ENCODE measurements around the gene RPS27. TPM values are rescaled to one million over a fixed set of nuclear protein-coding genes. Genes with fewer than 3 reads are reported as not detected.

RPS27 gene
- total RNA-seq = 828 TPM

DNA sequence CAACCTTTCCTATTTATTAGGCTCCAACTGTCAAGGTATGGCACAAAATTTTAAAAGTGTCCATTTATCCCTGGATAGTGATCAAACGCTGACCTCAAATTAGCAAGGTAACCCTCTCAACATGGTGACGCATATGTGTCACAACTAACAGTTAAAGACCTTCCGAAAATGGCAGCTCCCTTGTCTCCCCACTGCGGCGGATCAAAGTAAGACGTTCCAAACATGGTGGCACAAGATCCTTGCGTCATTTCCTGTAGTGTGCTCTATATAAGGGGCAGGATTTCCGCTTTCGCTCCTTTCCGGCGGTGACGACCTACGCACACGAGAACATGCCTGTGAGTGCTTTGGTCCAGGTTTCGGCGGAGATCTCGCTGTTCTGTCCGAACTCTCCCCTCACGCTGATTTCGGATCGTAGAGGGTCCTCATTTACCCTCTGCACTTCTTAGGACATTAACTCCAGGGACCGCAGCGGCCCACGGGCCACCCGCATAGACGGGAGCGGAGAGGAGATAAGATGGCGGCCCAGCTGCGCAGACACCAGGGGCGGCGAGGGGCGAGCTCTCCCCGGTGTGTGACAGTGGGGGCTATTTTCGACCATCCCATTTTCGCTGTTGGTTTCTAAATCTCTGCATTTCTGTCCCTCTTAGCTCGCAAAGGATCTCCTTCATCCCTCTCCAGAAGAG is at the start of gene RPS27:
Gene RPS27, plus strand, starts transcription at position 295 of the 683 bp plus-strand sequence. Its CDS starts 35 bp downstream, at position 330.

DNA sequence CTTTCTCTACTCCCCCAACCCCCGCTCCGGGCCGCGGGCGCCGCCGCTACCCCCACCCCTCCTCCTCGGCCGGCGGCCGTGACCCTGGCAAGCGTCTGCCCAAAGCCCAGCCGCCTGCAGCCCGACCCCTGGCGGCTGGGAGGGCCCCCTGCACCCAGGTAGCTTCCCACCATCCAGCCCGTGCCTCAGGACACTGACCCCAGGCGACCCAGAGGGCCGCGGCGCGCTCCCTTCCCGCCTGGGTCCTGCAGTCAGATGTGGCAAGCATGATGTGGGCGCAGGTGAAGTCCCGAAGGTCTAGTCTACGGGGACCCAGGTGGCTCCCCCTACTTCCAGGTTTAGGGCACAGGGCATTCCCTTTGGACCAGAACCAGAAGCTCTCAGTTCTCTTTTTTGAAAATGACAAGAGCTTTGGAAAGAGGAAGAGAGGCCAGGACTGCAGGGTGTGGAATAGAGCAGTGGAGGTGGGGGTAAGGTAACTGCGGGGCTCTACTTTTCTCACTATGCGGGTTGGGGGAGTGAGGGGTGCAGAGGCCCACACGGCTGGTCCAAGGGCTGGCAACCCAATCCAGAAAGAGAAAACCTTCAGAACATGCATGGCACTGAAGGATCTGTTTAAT is 43.8 kb upstream of the RPS27 start, which contains the start of gene DENND4B:
Gene DENND4B, minus strand, starts transcription at position 97 of the 620 bp plus-strand sequence. CDS start 2,344 bp downstream, outside the sequence.

DNA sequence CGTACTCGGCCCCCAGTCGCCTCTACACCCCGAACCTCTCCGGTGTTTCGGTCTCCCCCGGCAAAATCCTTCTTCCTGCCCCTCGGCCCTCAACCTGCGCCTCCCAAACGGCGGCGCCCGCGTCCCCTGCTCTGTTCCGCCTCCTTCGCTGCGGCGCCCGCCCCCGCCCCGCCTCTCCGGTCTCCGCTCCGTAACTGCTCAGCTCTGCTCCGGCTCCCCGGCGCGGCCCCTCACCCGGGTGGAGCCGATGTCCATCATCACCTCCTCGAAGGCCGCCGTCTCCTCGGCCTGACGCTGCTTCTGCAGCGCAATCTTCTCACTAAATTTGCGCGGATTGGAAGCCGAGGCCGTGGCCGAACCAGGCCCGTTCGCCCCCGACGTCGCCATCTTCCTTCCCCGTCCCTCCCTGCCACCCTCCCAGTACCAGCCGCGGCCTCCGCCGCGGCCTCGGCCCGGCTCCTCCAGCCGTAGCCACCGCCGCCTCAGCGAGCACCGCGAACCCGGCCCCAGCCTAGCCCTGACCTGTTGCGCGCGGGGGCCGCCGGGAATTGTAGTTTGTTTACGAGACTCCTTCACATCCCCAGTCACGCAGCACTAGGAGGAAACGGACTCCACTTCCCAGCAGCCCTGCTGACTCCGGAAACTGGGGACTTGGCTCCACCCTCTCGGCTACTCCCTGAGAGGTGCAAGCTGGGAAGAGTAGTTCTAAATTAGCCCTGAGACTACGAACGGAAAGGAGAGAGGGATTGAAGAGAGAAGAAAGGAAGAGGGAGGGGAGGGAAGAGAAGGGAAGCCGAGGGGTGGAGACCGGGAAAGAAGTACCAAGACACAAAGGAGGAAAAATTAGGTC is 32.2 kb upstream of the RPS27 start, which contains the start of gene CRTC2:
Gene CRTC2, minus strand, starts transcription at position 502 of the 850 bp plus-strand sequence. Its CDS starts 115 bp downstream, at position 387.

DNA sequence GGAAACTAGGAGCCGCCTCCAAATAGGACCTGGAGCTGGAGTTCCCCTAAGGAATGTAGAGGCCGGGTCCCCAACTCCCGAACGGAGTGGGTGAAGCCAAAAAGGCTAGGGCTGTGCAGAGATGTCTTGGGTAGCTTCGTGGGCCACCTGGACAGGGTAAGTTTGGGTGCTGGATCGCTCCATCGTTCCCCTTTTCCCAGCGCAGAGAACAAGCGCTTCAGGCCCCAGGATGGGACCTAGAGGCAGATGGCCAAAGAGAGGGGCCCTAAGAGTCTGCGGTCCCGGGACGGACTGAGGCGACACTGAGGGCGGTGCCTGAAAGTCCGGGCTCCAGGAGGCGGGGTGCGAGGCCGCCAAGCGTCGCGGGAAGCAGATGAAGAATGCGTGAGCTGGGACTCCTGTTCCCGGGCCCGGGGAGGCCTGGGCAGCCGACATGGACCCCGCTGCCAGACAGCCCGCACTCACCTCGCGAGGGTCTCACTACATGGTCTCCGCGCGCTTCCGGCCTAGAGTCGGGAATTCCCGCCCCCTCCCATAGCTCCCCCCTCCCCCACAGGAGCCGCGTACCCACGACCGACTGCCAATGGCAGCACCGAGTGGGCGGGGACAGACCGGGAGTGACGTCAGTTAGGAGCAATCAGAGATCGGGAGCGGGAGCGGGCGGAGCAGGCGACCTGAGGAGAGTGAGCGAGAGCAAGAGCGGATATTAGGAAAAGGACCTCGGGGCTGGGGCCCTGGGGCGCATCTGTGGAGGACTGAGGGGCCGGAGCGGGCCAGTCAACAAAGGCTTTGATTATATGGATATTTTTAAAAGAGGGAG is 27.3 kb upstream of the RPS27 start, which contains the start of gene SLC39A1:
Gene SLC39A1, minus strand, starts transcription at position 508 of the 820 bp plus-strand sequence. CDS start 822 bp downstream, outside the sequence.

DNA sequence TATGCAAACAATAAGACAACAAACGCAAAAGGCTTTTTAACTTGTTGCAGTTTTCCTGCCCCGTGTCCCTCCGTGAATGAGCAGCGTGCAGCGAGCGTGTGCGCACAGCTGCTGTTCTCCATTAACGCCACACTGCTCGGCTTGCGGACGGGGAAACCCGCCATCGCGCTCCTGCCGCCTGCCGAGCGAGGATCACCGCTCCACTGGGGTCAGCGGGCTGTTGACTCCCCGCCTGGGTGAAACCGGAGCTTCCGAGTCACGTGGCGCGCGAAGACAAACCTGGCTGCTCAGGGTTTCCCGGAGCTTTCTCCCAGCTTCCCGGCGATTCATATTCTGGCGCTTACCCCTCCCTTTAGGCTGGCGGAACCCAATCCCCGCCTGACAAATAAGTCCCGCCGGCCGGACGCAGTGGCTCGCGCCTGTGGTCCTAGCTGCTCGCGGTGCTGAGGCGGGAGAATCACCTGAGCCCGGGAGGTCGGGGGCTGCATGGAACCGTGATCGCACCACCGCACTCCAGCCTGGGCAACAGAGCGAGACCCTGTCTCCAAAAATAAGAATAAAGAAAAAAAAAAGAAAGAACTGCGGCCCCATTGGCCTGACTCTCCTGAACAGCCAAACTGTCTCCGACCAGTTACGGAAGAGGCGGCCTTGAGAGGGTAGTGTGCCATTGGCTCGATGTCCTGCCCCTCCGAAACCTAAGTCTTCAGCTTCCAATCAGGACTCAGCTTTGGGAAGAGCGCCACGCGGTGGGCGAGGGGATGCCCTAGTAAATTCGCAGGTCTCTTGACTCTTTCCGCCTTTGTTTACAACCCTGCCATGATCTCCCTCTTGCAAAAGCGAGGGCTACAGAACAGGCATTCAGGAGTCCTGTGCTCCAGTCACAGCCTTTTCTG is 23.2 kb upstream of the RPS27 start, which contains the start of gene CREB3L4:
Gene CREB3L4, plus strand, starts transcription at position 796 of the 893 bp plus-strand sequence. CDS start 624 bp downstream, outside the sequence.

DNA sequence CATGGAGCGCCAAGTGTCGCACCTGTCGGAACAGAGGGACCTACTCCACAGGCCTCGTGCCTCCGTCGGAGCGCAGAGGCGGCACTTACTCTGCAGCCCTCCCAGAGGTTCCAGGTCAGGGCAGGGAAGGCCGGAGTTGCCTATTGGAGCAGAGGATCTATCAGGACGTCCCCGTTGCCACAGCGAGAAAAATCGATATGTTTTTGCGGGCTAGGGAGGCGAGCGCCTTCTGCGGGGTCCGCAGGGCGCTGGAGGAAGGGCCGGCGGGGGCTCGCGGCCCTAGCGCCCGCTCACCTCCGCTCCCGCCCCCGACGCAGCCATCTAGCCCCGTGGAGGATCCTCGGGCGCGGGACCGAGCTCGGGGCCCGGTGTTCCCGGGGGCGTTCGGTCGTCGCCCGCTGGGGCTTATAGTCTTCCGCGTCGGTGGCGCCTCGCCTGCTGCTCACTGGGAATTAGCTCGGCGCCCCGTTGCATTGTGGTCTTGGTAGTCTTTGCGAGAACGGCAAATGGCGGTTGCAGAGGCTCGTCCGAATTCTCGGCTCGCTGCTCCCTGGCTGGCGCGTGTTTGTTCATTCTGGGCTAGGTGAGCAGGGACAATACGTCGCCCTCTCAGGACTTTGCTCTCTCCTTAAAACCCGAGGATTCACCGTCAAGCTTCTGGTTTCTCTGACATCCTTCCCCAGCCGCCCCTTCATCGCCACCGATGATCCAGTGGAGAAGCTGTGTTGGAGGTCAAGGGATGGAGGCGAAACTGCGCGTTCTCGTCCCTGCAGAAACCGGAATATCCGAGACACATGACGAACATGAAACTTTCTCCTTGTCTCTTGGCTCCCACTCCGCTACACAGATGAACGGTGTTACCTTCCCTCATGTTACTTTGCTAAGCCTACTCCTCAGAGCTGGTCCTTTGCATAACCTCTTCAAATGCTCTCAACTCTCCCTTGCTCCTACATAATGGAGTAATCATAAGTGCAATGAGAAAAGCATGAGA is 13.0 kb upstream of the RPS27 start, which contains the start of gene JTB:
Gene JTB, minus strand, starts transcription at position 425 of the 991 bp plus-strand sequence. Its CDS starts 422 bp downstream, at position 3.

DNA sequence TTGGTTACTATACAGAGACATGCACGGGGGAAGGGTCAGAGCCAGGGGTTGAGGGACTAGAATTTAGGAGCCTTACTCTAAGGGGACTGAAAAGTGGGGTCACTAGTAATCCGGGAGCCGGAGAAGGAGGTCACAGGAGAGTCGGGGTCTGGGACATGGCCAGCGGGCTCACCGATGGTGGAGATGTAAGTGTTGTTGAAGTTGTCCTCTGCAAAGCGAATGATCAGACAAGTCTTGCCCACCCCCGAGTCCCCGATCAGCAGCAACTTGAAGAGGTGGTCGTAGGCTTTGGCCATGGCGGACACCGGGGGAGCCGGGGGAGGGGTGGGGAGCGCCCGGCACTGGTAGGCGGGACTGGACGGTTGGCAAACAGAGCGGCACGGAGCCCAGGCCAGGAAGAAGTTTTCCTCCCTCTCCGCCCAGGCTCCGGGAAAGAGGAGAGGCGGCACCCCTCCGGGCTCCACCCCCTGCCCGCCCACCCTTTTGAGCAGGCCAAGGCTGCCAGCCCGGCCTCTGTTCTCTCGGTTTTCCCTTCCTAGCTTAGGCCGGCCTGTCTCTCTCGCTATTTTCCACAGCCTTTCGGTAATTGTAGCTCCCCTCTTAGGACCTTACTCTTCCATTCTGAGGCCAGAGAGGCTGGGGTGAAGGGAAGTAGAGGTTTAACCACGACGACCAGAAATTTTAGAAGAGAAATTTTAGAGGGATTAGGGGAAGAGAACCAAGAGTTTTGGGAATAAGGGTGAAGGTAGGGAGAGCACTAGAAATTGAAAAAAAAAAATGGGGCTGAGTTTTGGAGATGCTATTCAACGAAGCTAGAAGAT is 4.4 kb upstream of the RPS27 start, which contains the start of gene RAB13:
Gene RAB13, minus strand, starts transcription at position 399 of the 821 bp plus-strand sequence. Its CDS starts 103 bp downstream, at position 296.

Other genes with a start within 250 kb of the RPS27 start
- 16.4 TPM for gene SLC27A3, start 215.4 kb upstream of the RPS27 start, total RNA-seq
- 23.1 TPM for gene GATAD2B, start 67.8 kb upstream of the RPS27 start, total RNA-seq
- gene DENND4B, start 44.0 kb upstream of the RPS27 start, total RNA-seq = 33.4 TPM
- gene CRTC2, start 32.1 kb upstream of the RPS27 start, total RNA-seq = 8.0 TPM
- 51.3 TPM for gene SLC39A1, start 27.2 kb upstream of the RPS27 start, total RNA-seq
- 16.6 TPM for gene CREB3L4, start 22.9 kb upstream of the RPS27 start, total RNA-seq
- gene JTB, start 13.1 kb upstream of the RPS27 start, total RNA-seq = 86.2 TPM
- gene RAB13, start 4.4 kb upstream of the RPS27 start, total RNA-seq = 26.3 TPM
- 0.11 TPM for gene NUP210L, start 164.3 kb downstream of the RPS27 start, total RNA-seq
- gene TPM3, start 201.3 kb downstream of the RPS27 start, total RNA-seq = 239 TPM
- not detected for gene CFAP141, start 215.6 kb downstream of the RPS27 start, total RNA-seq
- 105 TPM for gene UBAP2L, start 230.2 kb downstream of the RPS27 start, total RNA-seq

All from camera-type eye (tissue), 1 donor.